GM15510 (cell line): ENCODE data around the gene CTNND2.

Experiments
- POLR2A ChIP-seq: IDR thresholded peaks from 3 replicates; pipeline ENCODE4 v1.6.1; 2011; ENCODE audit warnings: borderline replicate concordance; ENCODE audit not compliant: insufficient read length; ENCODE audit errors: extremely low read depth

CTNND2 gene

GRCh38 chr5:11608530-11608929 lies 295.7 kb downstream of the CTNND2 start:
- TF ChIP-seq POLR2A, result no peak

DNA sequence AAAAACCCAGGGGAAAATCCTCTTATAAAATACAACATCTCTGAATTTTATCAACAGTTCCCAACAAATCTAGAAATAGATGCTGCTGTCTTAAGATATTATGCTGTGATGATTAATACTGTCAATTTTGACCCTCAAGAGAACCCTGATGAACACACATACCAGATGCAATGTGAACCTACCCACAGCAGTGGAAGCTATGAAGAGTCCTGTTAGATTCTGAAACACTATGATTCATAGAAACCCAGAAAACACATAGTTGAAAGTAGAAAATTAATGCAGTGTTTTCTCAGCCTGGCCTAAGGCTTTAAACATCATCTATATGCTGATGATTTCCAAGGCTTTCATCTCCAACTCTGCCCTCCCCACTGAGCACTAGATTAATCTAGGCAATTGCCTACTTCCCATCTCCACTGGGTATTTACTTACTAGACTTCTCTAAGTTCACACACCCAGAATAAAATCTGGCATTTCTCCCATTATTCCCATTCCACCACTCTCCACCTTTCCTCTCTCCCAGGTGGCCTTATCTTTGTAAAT lies 296.2 kb downstream of the CTNND2 start:
- no peak for TF ChIP-seq POLR2A

DNA sequence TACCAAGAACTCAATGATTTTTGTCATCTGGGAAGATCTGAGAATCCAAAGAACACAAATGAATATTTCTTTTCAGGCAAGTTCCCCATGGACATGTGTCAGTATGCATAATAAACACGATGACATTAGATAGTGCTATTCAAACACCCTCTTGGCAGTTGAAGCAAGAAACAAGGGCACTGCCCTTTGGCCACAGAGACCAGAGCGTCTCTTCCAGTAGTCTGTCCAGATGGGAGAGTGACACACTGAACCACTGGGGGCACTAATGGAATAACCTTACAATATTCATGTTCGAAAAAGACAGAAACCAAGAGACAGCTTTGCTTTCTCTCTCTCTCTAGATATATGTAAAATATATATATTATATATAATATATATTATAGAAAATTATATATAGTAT lies 301.9 kb downstream of the CTNND2 start:
- TF ChIP-seq POLR2A, result no peak

- TF ChIP-seq POLR2A, result no peak
Observed at GRCh38 chr5:11599499-11599898, 304.7 kb downstream of the CTNND2 start.

- no peak for TF ChIP-seq POLR2A
Observed at GRCh38 chr5:11596657-11597071, 307.6 kb downstream of the CTNND2 start.

DNA sequence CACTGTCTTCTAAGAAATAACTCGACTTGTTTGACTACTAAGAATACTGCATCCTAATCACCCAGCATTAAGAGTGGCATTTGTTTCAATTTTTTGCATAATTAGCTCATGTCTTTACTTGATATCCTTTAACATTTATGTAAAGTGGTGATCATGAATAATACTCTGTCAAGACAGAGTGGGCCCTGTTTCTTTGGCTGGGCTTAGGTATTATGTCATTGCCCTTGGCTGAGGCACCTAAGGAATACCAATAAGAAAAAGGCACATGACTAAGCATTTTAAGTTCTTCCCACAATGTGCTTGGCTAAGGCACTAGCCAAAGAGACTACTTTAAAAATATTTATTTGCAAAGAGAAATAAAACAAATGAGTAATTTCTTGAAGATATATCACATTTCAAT lies 308.1 kb downstream of the CTNND2 start:
- TF ChIP-seq POLR2A, result no peak

GRCh38 chr5:11595045-11595444 lies 309.2 kb downstream of the CTNND2 start:
- TF ChIP-seq POLR2A, result no peak

DNA sequence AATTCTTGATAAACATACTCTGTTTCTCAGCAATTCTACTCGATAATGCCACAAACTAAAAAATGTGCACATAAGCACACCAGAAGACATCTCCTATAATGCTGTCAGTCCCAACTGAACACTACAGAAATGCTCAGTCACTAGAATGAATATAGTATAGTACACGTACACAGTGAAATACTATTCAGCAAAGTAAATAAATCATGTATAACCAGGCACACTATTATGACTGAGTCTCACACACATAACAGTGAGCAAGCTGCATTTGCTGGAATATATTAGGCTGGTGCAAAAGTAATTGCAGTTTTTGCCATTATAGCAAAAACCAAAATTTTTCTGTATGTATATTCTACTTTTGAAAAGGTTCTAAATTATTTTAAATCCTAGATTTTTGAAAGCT lies 310.2 kb downstream of the CTNND2 start:
- TF ChIP-seq POLR2A, result no peak

DNA sequence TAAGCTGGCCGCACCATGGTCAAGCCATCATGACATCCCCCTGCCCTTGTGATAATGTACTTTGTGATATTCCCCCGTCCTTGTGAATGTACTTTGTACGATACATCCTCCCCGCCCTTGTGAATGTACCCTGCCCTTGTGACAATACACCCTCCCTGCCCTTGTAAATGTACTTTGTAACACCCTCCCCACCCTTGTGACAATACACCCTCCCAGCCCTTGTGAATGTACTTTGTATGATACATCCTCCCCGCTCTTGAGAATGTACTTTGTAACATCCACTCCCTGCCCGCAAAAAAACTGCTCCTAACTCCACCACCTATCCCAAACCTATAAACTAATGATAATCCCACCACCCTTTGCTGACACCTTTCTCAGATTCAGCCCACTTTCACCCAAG lies 313.8 kb downstream of the CTNND2 start:
- TF ChIP-seq POLR2A, result no peak

- no peak for TF ChIP-seq POLR2A
Observed at GRCh38 chr5:11588803-11589202, 315.4 kb downstream of the CTNND2 start.

DNA sequence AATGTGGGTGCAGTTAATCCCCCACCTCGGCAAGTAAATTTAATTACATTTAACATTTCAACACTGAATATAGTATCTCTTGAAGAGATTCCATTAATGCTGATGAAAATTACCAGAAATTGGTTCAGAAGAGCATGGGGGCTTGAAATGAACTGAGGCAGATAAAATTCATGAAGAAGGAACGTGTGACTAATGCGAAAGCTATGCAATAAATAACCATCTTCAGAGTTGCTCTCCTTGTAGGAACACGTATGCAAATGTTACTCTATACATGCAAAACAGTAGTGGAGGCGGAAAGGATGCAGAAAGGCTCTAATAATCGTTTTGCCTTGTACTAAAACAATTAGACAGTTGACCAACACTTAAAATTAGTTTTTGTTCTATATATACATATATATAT lies 320.2 kb downstream of the CTNND2 start:
- TF ChIP-seq POLR2A, result no peak

DNA sequence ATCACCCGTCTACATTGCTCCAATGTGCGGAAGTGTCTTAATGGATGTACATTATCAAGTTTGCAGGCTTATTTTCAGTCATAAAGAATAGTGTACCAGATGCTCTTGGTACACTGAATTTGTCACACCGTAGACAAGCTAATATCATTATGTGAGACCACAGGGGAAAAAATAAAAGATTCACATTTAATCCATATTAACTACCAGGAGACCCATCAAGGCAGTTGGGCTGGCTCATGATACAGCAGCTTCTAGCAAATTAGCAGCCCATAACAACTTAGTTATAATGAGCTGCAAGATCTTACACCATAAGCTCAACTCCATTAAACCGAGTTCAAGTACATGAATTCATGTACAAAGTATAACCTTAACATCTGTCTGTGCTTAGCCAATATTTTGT lies 324.9 kb downstream of the CTNND2 start:
- TF ChIP-seq POLR2A, result no peak

DNA sequence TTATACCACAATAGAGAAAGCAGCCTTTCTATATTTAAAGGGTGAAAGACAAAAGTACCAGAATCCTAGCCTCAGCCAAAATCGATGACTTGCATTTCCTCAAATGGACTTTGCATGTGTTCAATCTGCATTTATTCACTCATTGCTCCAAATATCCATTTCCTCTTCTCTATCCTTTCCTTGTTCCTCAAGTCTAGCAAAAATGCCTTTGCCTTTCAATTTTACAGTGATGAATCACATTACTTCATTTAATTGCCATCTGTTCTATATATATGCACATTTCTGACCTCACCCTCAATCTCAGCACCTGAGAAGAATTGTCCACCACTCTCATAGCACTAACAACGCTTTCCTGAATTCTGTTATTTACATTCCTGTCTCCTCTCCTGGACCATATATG lies 329.5 kb downstream of the CTNND2 start:
- TF ChIP-seq POLR2A, result no peak

GRCh38 chr5:11573140-11573992 lies 330.9 kb downstream of the CTNND2 start:
- TF ChIP-seq POLR2A, result no peak

DNA sequence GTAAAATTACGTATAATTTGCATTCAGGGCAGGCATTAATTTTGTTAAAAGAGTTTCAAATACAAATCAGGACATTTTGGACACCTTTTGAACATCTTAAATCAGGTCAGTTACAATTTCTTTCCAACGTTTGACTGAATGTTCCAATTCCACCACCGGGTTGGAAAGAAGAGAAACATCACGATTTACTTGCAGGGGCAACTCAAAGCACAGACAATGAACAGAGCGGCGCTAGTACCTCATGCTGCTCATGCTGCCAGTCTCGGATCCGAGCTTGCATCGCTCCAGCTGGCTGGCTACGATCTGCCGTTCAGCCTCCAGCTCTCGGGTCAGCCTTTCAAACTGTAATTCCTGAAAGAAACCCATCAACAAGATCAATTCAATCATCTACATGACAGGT lies 339.5 kb downstream of the CTNND2 start:
- no peak for TF ChIP-seq POLR2A

- TF ChIP-seq POLR2A, result no peak
Observed at GRCh38 chr5:11563822-11564221, 340.4 kb downstream of the CTNND2 start.

DNA sequence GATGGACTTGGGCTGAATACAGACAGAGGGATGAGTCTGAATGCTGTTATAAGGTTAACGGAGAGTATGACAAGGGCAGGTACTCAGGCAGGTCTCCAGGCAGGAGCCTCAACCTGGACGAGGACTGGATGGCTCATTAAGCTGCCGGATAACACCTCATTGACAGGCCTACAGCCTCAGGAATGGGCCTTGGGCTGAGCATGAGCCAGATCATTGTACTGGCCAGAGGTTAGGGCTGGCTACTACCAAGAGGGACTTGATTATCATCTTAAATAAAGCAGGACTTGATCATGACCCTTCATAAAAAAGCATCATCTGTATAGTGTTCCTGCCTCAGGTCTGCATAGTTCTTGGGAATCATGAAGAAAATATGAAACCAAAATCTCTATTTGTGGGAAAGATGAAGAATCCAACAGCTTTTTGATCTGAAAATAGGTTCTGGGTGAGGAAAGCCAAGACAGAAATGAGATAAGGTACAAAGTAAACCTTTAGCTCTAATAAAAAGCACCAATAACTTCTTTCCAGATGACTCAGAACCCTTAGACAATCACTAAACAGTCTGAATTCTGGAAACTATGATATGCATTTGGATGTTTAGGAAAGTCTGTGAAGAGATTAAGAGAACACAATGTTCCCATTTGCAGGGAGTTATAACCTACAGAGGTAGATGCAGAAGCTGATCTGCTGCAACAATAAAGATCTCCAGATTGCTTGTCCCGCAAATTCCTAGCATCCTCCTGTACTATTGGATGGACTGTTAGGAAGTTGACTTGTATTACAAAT lies 343.1 kb downstream of the CTNND2 start:
- TF ChIP-seq POLR2A, result no peak

DNA sequence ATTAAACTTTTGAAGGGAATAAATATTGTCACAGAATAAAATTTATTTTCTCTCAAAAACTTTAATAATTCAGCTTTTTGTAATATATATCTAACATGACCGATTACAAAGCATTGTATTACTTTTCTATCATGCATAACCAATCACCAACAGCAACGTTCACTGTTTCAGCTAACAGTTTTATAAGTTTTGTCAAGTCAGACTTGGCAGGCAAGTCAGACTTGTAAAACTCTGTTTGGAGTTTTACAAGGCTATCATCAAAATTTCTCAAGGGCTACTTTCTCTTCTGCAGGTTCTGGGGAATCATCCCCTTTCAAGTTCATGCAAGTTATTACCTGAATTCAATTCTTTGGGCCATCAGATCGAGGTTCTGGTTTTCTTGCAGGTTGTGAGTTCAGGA lies 347.2 kb downstream of the CTNND2 start:
- TF ChIP-seq POLR2A, result no peak
